ENCODE results near the gene PRKG2.

Gene PRKG2

DNA sequence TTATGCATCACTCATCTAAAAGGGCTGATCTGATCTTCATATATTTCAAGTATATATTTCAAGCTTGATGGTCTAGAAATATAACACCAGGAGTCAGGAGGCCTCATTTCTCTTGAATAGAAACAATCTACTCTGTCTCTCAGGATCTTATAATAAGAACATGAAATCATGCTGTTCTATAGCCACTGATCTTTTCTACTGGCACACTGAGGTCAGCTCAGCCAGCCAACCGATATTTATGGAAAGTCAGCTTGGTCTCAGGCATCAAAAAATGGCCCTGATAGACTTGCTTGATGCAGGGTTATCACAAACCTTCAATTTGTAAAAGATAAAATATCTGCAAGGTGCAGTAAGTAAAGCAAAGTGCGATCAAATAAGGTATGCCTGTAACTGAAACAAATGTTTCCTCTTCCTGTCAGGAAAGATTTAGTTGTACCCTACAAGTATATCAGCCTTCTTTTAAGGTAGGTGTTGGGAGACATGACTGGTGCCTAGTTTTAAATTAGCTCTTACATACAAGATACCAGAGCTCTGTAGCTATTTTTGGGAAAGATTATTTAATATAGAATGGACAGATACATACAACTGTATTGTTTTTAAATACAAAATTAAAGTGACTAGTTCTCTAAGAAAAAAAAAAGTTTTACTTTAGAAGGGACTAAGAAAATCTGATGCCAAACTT lies 121.2 kb downstream of the PRKG2 start:
- DNase-seq: no peak

DNA sequence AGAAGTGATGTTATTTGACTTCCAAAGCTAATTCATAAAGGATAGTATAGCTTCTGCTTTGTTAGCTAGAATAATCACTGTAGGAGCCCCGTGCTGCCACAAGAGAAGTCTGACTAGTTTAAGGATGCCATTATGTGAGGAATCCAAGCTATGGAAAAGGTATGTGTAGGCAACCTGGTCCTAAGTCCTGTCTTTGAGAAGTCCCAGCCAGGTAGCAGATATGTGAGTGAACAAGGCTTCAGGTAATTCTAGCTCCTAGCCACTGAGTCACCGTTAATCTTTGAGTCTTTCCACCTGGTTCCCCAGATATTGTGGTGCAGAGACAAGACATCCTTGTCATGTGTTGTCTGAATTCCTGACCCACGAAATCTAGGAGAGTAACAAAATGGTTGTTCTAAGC lies 129.0 kb downstream of the PRKG2 start:
- DNase-seq: no peak

DNA sequence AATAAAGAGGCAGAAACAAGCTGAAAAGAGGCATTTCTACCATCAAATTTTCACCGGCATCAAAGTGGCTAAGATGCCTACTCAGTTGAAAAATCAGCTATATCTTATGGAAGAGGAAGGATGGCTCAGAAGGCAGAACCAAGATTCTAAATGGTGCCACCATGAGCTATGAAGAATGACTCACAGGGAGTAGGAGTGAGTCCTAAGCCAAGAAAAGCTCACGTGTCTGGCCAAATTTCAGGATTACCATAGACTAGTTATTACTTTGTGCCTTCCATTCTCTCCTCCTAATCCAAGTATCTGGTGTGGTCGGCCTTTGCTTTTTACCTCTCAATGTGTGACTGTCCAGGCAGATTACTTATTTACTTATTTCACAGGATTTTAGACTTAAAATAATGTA lies 129.7 kb downstream of the PRKG2 start:
- no peak for DNase-seq

DNA sequence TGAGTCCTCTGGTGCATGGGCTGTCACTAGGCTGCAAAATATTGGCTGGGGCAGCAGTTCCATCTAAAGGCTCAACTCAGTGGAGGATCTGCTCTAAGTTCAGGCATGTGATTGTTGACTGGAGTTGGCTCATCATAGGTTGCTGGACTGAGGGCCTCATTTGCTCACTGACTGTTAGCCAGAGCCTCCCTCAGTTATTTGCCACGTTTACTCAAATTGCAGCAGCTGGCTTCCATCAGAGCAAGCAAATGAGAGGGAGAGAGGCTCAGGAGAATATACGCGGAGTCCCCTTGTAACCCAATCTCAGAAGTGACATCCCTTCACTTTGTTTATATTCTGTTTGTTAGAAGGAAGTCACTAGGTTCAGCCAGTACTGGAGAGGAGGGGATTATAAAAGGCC lies 130.4 kb downstream of the PRKG2 start:
- DNase-seq: no peak

DNA sequence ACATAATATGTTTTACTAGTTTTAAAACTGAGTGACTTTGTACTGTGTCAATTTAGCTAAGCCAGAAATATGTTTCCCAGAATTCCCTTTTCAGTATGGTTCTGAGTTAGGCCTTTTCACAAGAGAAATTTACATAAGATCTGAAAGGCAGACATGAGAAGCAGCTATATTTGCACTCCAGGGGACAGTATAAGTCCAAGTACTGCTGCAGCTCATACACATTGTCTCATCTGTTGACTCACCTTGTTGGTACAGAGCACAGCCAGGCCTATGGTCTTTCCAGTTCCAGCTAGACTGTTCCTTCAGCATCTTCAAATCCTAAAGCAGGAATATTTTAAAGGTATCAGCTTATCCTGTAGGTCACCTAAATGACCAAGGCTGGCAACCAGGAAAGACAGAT lies 131.0 kb downstream of the PRKG2 start:
- DNase-seq: no peak

DNA sequence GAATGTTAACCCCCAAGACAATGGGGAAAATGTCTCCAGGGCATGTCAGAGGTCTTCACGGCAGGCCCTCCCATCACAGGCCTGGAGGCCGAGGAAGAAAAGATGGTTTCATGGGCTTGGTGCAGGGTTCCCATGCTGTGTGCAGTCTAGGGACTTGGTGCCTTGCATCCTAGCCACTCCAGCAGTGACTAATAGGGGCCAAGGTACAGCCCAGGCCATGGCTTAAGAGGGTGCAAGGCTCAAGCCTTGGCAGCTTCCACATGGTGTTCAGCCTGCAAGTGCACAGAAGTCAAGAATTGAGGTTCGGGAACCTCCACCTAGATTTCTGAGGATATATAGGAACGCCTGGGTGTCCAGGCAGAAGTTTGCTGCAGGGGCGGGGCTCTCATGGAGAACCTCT lies 133.9 kb downstream of the PRKG2 start:
- no peak for DNase-seq

DNA sequence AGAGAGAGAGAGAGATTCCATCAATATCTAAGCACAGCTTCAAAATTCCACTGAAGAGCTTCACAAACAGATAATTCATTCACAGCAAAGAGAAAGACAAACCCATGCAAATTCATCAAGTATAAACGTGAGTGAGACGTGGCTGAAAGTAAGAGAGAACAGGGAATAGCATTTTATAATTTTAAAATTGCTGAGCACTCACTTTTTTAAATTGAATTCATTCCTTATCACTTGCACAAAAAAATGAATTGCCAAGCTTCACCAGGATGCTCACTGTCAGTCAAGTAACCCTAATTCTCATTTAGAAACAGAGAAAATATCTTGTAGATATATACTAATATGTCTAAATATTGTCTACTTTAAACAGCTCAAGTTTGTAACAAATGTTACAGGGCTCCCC lies 144.0 kb downstream of the PRKG2 start:
- no peak for DNase-seq

DNA sequence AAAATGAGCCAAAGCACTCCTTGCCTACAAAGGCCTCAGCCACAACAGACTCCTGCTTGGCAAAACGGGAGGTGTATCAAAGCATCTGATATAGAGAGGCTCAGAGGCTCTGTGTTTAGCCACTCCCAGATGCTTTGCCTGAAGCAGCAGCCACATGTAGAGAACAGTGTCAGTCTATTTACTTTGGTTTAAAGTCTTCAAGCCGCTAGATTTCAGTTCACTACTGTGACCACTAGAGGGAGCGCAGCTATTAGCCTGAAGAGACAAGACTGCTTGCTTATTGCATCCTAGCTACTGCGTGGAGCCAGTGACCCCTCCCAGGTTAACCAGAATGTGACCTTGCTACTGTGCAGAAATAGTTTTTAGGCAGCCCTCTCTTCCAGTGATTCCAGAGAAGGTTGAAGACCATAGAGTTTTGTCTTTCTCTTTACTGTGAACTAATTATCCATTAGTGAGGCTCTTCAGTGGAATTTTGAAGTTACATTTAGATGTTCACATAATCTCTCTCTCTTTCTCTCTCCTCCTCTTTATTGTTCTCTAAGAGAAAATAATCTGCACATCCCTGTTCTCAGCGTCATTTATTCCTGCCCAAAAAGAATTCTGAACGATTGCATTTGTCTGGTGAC lies 145.2 kb downstream of the PRKG2 start:
- DNase-seq: peak; percentile 47

DNA sequence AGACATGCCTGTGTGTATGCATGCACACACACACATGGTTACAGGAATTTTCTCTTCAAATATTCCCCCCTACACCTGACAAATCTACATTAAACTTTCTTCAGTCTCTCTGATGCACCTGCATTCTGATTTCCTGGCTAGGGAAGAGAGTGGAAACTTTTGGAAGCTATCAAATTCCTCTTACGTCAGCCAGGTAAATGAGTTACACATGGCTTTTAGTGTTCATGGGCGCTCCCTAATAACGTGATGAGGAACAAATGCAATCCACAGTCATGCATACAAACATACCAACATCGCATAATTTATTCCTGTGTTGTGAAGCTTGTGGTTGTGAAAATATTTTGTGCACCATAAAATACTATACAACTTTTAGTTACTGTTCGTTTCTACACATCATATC lies 149.6 kb downstream of the PRKG2 start:
- DNase-seq: no peak

DNA sequence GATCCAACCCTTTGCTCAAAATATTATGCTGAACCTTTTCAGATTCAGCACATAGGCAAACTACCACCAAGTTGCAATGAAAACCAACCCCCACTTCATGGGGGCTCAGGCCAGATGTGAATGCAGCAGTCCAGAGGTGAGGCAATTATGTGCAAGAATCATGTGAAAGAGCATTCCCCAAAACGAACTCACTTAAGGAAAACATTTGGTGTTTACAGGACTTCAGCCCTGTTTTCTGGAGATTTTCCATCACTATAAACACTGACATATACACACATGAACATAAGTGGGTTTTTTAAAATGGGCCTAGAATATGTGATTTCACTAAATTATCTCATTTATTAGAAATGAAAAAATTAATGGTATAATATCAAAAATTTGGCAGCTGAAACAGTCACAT lies 153.0 kb downstream of the PRKG2 start:
- no peak for DNase-seq

DNA sequence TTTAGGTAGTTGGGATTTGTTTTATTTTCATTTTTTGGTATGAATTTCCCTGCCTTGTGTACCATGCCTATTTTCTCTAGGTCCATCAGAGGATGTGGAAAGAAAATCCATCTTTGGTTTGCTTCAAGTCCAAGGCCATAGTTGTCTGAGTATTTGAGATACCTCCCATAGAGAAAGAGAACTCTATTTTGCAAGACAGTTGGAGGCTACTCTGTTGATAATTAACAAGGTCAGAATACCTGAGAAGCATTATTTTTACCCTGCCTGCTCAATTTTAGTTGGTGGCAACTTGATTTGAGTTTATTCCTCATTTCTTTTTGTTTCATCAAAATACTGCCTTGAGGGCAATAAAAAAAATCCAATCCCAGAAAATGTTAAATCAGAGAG lies 153.7 kb downstream of the PRKG2 start:
- no peak for DNase-seq

DNA sequence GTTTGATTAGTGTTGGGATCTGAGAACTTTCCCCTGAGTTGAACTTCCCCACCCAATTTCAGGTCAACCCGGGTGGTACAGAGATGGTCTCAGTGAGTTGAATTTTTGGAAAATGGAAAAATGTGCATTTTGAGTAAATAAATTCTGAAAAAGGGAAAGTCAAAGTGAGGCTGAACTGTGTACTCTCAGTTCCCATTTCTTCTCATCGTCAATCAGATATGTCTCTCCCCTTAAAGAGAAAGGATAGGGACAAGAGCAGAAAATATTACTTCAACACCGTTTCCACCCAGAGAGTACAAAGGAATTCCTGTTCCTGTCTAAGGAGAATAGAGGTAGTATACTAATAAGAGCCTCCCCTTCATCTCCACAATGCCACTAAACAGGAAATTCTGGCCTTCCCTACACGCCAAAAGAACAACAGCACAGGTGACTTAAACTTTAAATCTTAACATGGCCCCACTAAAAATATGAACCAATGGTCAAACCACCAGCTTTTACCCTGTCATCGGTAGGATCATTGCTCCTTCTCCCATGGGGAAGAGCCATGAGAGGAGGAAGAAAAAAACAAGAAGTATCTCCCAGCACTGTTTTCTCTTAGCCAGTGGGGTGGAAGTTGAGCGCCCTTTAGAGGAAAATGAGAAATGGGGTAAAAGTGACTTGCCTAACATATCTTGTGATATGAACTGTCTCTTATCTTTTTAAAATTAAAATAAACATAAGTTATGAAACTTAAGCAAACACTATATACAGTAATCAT lies 154.3 kb downstream of the PRKG2 start:
- DNase-seq: no peak

DNA sequence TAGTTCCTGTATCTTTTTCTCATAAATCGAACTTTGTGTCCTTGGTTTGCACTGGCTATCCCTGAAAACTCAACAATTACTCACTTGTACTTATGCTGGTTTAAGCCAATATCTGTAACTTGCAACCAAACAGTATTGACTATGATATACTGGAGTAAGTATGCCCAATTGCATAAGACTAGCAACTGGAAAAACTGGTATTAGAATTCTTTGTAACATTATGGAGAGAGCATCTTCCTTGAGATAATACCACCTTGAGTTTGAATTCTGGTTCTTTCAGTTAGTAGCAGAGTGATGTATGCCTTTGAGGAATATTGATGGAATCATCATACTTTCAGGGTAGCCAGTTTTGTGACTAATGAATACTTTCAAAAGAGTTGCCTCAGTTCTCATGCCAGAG lies 156.4 kb downstream of the PRKG2 start:
- no peak for DNase-seq

DNA sequence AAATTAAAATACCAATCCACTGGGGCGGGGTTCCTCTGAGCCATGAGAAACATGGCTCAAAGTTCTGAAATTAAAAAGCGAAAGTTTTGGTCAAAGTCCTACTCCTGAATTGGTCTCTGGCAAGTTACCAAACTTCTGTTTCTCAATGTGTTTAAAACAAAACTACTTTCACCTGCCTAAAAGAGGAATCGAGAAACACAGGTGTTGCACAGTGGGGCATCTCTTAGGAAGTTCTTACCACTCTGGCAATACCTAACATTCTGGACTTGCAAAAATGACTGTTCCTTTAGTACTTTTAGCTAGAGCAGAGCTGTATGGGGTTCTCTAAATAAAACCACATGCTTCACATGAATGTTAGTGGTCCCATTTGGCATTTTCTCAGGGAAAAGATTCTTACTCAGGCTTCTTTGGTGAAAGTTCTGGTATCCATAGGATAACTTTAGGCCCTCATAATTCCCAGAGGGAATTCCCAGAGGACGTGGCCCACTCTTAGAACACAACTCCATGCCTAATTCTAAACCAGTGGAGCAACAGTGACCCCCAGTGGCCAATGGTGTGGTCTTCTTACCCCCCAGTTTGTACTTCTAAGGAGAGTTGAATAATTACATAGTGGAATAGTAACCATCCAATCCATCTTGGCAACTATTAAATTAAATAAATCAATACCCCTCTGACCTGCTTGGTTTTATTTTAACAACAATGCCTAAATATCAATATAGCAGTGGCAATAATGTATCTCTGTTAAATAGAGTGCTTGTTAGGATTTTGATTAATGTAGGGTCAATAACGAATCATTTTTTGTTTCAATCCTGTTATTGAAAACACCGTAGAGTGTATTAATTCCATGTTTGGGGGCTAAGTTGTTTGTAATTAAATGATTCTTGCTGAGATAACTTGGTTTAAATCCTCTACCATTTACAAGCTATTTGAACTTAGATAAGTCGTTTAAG lies 162.6 kb downstream of the PRKG2 start:
- DNase-seq: peak; percentile 51

DNA sequence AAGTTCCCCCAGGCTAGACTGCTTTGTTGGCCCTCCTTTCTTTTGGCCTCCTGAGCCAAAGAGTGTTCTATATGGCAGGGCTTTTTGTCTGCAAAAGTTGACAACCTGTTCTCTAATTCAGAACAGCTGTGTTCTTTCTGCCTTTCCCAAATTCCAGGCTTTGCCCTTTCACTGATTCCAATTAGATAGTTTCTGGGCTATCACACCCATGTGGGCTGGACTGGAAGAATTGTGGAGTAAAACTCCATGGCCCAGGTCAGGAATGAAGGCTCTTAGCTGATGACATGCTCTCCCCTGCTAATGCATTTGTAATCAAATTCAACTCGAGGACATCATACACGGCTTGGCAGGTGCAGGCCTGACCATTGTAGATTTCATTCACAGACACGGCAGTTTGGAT lies 165.1 kb downstream of the PRKG2 start:
- DNase-seq: no peak

DNA sequence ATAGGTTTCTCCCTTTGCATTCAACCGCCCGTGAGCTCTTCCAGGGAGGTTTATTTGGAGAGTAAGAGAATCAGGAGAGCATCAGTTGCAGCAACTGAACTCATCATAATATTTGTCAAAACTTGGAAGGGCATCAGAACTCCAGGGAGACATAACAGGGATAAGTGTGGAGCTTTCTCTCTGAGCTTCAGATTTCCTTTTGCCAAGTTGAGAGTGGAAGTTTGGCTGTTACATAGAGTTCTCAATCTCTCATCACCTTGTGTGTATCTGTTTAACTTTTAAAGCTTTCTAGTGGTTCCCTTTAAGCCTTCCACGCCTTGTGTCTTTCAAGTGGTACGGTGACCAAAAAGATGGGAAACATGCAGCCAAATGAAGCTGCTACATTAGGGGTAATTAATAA lies 165.7 kb downstream of the PRKG2 start:
- DNase-seq: no peak

DNA sequence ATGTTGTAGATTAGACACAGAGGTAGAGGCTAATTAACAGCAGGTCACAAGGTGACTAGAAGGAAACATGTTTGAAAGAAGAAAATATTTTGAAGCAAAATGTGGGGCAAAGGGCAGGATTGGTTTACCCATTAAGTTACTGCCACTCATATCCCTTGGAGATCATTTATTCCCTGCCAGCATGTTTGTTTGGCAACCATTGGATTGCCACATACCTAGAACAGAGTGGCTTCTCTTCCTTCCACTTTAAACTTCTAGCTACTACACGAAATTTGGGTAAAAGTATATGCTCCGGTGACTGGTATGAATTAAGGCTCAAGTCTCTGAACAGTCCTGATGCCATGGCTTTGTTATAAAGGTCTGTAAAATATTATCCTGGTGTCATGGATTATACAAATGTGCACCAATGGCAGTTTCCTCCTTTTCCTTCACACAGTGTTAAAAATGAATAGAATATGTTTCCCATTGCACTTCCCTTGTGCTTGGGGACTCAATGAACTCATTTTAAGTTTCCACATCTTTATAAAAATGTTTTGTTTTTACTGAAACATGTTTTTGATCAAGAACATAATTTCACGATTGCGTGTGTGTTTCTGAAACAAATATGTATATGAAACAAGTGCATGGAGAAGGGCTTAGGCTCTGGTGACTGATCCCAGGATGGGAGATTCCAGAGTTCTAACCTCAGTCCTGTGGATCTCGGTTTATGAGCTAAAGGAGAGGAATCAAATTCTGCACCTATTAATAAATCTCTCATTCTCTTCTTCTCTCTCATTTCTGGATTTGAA lies 172.2 kb downstream of the PRKG2 start:
- no peak for DNase-seq

DNA sequence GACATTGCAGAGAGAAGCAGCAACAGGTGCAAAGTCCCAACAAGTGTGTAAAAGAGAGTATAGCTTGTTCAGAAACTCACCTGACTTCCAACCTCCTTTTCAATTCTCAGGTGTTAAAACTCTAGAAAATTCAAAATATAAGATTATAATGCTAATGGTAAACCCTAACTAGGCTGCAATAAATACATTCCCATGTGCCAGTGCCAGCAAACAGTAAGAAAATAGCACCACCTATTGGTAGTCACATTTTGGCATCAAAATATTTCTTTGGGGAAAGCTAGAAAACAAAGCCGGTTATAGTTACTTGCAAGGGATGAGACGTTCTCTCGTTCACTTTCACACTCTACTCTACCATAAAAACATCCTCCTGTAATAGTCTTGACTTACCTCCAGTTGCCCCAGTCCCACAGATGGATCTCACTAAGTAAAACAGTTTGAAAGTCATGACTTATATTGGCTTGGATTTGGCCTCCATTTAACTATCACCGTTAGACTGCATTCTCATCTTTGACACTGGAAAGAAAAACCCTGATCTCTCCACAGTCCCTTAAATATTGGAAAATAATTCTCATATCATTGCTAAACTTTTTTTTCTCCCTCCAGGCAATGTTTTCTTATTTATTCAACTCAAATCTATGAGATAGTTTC lies 174.9 kb downstream of the PRKG2 start:
- peak; percentile 36 for DNase-seq

DNA sequence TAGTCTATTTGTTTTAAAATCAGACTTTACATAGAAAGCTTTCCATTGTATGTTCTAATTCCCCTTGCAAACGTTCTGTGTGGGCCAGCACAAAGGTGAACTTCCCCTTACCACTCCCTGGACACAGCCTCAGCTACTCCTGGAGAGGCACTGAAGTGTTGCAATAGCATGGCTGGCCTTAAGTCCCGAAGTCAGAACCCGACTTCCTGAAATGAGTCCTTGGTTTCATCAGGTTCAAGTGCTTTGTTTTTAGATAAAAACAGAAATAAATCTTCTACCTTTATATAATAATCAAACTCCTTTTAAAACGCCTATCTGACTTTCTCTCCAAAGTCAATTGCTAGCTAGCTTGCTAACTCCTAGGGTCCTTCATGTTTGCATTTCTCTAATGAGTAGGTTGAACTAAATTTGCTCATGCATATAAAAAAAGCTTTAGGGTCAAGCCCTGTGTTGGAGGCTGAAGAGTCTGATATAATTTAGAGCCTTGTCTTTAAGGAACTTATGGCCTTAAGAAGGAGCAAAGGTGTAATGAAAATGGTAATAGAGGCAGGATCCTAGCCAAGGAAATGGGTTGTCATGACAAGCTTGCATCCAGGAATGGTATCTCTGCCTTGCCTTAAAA lies 175.6 kb downstream of the PRKG2 start:
- DNase-seq: no peak

DNA sequence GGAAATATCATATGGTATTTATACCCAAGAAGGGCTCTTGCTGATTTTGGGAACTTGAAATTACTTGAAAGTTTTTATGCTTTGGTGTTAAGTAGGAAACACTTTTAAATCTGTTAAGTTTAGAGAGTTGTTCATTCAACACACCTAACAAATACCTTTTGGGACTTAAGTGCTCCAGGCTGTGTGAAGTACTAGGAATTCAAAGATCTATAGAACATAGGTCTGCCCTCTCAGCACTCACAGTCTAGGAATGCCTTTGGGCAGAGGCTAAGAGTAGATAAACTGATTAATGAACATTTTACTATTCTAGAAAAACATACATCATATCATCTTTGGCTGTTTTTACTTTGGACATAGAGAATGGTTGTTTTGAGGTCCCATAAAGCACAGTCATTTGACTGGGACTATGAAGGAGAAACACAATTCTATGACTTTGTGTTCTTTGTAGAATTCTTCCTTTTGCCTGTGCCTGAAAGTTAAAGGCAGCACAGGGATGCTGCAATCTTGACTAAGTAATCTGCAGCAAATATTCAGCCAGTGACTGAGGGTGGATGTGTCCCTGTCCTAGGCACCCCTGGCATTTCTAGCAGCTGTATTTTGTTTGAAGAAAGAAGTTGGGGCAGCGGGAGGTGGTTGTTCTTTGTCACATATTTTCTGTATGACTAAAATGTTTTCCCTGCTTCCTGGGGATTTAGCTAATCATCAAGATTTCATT lies 176.2 kb downstream of the PRKG2 start:
- no peak for DNase-seq

Measured in KG1 (cell line).